Breast epithelium (tissue), 4 donors: ENCODE results near the gene SERPINB8. TPM values are rescaled to one million over a fixed set of nuclear protein-coding genes. Genes with fewer than 3 reads are reported as not detected.

ENCODE experiments used
- DNase-seq, 2 donors: peaks; one replicate each; pipeline ENCODE4 v3.0.0-alpha.2; 2019; ENCODE audit warnings: low spot score in 2 of 2
- H3K27ac ChIP-seq, 2 donors: fragments of 200-600 bp; sonication (generic) in 1 of 2; one replicate each; pipeline ENCODE4 v1.5.1; 2016 to 2019; ENCODE audit warnings: mild to moderate bottlenecking in 1 of 2
- H3K27me3 ChIP-seq, 2 donors: fragments of 200-600 bp; sonication (generic) in 1 of 2; one replicate each; pipeline versions ENCODE4 v1.5.1 to v1.6.0; 2017 to 2019; ENCODE audit warnings: control low read depth in 1 of 2, mild to moderate bottlenecking in 1 of 2
- H3K36me3 ChIP-seq: fragments of 200-600 bp; one replicate; pipeline ENCODE4 v1.5.1; 2019
- H3K4me1 ChIP-seq, 2 donors: fragments of 200-600 bp; sonication (generic); one replicate each; pipeline ENCODE4 v1.5.1; 2016 to 2019; ENCODE audit warnings: control low read depth in 1 of 2
- H3K4me3 ChIP-seq, 3 donors: fragments of 200-600 bp; sonication (generic); 1 replicate in 2 of 3; 2 replicates in 1 of 3; pipeline ENCODE4 v1.5.1; 2016 to 2019; ENCODE audit warnings: mild to moderate bottlenecking in 3 of 3, moderate library complexity in 2 of 3
- H3K9me3 ChIP-seq, 2 donors: fragments of 200-600 bp; sonication (generic) in 1 of 2; one replicate each; pipeline ENCODE4 v1.5.1; 2016 to 2019; ENCODE audit warnings: control low read depth in 1 of 2
- POLR2A ChIP-seq: fragments of 450-650 bp; IDR thresholded peaks from one replicate; pipeline ENCODE4 v1.6.1; 2016; ENCODE audit warnings: antibody characterized with exemption, mild to moderate bottlenecking, moderate library complexity
- POLR2AphosphoS5 ChIP-seq, 3 donors: sonication (generic); formaldehyde crosslinking; IDR thresholded peaks; one replicate each; pipeline ENCODE4 v1.6.1; 2017; ENCODE audit warnings: antibody characterized with exemption in 3 of 3
- intact Hi-C: fragments of 100-400 bp; cut with DNase I; formaldehyde crosslinking; loops from one replicate; pipeline ENCODE4 v1.15.1; 2023; ENCODE audit warnings: low total_unique reads
- total RNA-seq, 3 donors: library from RNA; depleted of rRNA; stranded (reverse); fragments of >200 nt; gene quantifications; one replicate each; pipeline ENCODE4 v1.1.0, GENCODE V29; 2016
- TF ChIP-seq, protein P1 (sequence below), 3 donors: fragments of 450-650 bp; IDR thresholded peaks; one replicate each; pipeline ENCODE4 v1.5.1; 2016 to 2017; ENCODE audit warnings: antibody characterized with exemption in 3 of 3, mild to moderate bottlenecking in 3 of 3, moderate library complexity in 3 of 3

The SERPINB8 gene
- total RNA-seq, 3 donors from 2014 or later: 13.1 to 16.0 (median 13.5) TPM

DNA sequence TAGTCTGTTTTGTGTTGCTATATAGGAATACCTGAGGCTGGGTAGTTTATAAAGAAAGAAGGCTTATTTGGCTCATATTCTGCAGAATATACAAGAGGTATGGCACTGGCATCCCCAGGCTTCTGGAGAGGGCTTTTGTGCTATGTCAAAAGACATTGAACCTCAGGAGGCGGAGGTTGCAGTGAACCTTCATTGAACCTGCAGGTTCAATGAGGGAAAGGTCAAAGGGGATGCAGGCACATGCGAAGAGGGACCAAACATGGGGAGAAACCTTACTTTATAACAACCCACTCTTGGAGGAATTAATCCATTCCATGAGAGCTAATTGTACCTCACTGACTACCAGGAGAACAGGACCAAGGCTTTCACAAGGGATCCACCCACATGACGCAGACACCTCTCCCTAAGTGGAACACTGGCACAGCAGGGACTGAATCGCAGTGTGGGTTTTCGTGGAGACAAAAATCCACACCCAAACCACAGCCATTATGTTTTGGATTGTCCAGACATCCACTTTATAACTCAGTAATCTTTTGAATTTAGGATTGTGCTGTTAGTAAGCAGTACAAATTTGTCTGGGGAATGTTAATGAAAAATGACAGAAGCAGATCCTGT lies 4.1 kb upstream of the SERPINB8 start:
- no peak overlapping the region for H3K4me3 ChIP-seq
- H3K36me3 ChIP-seq: no peaks in the 10 kb centered on the region
- no peak for DNase-seq
- intact Hi-C loops: no loop called here
- H3K9me3 ChIP-seq: no peaks in the 10 kb centered on the region
- H3K27me3 ChIP-seq: no peaks in the 10 kb centered on the region
- TF ChIP-seq POLR2AphosphoS5 (IDR thresholded peaks at IDR 0.05) (no peak), POLR2A (no peak)
- TF ChIP-seq, protein P1, sequence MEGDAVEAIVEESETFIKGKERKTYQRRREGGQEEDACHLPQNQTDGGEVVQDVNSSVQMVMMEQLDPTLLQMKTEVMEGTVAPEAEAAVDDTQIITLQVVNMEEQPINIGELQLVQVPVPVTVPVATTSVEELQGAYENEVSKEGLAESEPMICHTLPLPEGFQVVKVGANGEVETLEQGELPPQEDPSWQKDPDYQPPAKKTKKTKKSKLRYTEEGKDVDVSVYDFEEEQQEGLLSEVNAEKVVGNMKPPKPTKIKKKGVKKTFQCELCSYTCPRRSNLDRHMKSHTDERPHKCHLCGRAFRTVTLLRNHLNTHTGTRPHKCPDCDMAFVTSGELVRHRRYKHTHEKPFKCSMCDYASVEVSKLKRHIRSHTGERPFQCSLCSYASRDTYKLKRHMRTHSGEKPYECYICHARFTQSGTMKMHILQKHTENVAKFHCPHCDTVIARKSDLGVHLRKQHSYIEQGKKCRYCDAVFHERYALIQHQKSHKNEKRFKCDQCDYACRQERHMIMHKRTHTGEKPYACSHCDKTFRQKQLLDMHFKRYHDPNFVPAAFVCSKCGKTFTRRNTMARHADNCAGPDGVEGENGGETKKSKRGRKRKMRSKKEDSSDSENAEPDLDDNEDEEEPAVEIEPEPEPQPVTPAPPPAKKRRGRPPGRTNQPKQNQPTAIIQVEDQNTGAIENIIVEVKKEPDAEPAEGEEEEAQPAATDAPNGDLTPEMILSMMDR (IDR thresholded peaks at IDR 0.05): no peak
- peaks cover 0 to 7% of the 10 kb centered on the region in 2 donors for H3K4me1 ChIP-seq
- no peak overlapping the region for H3K27ac ChIP-seq

DNA sequence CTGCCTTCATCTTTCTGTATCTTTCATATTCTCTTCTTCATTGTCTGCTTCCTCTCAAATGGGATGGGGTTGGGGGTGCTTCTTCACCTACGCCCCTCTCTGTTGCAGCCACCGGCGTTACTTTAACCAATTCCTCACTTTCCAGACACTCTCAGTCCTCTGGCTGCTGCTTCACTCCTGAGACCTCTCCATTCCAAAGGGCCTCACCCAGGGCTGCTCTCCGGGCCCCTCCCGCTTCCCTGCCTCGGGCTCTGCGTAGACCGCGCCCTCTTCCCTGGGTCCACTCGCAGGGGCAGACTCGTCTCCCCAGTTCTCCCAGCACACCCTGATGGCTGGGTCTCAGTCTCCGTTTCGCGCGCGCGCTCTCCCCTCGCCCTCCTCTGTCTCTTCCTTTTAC lies 926 bp downstream of the SERPINB8 start:
- H3K27me3 ChIP-seq: no peaks in the 10 kb centered on the region
- peaks cover 0 to 7% of the 10 kb centered on the region in 2 donors for H3K4me1 ChIP-seq
- H3K36me3 ChIP-seq: no peaks in the 10 kb centered on the region
- DNase-seq: peak in 1 of 2 donors; percentile 30
- no peak for TF ChIP-seq POLR2AphosphoS5 (IDR thresholded peaks at IDR 0.05)
- TF ChIP-seq, protein P1 (IDR thresholded peaks at IDR 0.05): no peak
- TF ChIP-seq POLR2A: no peak
- intact Hi-C loops: no loop called here
- no peaks in the 10 kb centered on the region for H3K9me3 ChIP-seq
- H3K27ac ChIP-seq: peak overlapping the region; percentile 99
- H3K4me3 ChIP-seq: peak overlapping the region; percentile 85 to 93 (median 88)

DNA sequence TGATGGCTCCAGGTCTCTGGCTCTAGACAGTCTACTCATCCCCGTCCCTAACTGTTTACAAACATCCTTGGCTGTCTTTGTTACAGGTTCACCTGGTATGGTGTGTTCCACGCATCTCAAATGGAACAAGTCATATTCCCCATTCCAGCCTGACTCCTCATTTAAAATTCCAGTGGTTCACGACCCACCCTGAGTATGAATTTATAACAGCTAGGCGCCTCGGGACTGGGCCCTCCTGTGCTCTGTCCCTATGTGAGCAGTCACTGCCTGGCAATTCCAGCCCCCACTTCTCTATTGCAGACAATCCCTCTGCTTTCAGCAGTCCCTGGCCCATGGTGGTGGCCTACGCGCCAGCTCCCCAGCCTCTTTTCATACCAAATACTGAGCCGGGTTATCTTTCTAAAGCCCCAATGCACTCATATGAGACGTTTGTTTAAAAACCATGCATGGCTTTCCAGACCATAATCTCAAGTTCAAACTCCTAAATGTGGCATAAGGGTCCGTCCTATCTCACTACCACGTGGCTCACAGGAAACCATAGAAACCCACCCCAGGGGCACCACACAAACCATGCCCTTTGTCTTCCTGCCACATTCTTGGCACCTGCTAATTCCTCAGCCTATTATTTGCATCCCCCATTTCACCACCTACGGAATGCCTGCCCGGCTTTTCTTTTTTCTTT lies 1.6 kb downstream of the SERPINB8 start:
- Histone ChIP-seq H3K27ac (peak overlapping the region; percentile 99), H3K4me1 (peaks cover 0 to 7% of the 10 kb centered on the region in 2 donors), H3K36me3 (no peaks in the 10 kb centered on the region), H3K27me3 (no peaks in the 10 kb centered on the region), H3K4me3 (peak overlapping the region; percentile 85 to 93 (median 88)), H3K9me3 (no peaks in the 10 kb centered on the region)
- DNase-seq: no peak
- intact Hi-C loops: no loop called here
- TF ChIP-seq, protein P1 (IDR thresholded peaks at IDR 0.05): no peak
- no peak for TF ChIP-seq POLR2AphosphoS5 (IDR thresholded peaks at IDR 0.05)
- no peak for TF ChIP-seq POLR2A

DNA sequence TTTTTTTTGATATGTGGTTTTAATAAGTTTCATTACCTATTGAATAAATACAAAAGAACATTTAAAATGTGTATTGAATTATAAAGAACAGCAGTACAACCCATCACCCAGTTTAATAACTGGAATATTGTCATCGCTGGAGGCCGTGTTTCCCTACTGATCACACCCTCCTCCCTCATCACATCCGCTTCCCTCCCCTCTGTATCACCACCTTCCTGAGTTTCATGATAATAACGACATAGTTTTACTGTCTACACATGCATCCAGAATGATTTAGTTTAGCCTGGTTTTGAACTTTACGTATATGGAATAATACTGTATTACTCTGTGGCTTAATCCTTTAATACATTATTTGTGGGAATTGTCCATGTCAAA lies 2.1 kb downstream of the SERPINB8 start:
- DNase-seq: no peak
- Histone ChIP-seq H3K27ac (peak overlapping the region in 1 of 2 donors; percentile 99), H3K4me3 (no peak overlapping the region), H3K4me1 (peaks cover 0 to 7% of the 10 kb centered on the region in 2 donors), H3K9me3 (no peaks in the 10 kb centered on the region), H3K36me3 (no peaks in the 10 kb centered on the region), H3K27me3 (no peaks in the 10 kb centered on the region)
- intact Hi-C loops: no loop called here
- TF ChIP-seq, protein P1 (IDR thresholded peaks at IDR 0.05): no peak
- TF ChIP-seq POLR2AphosphoS5 (IDR thresholded peaks at IDR 0.05): no peak
- TF ChIP-seq POLR2A: no peak

DNA sequence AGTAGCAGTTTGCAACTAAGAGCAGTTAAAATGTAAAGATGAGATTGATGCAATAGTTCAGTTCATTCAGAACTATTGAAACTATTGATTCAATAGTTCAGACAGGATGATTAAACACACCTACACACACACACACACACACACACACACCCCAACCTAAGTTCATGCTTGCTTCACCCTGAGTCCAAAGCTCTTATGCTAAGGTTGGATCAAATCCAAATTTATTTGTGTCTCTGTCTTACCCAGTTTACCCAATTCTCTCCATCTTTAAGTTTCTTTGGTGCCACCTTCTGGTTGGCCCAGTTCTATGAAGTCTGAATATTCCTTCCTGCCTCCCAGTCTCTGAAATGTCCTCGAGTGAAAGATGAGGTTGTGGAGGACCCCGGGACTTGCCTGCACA lies 5.1 kb downstream of the SERPINB8 start:
- TF ChIP-seq, protein P1 (IDR thresholded peaks at IDR 0.05): no peak
- no peak for TF ChIP-seq POLR2AphosphoS5 (IDR thresholded peaks at IDR 0.05)
- no peak for TF ChIP-seq POLR2A
- no peaks in the 10 kb centered on the region for H3K9me3 ChIP-seq
- DNase-seq: no peak
- no peak overlapping the region for H3K4me3 ChIP-seq
- H3K36me3 ChIP-seq: no peaks in the 10 kb centered on the region
- intact Hi-C loops: no loop called here
- no peak overlapping the region for H3K27ac ChIP-seq
- no peaks in the 10 kb centered on the region for H3K27me3 ChIP-seq
- no peaks in the 10 kb centered on the region for H3K4me1 ChIP-seq
